Activated T-cell treated with anti-CD3 and anti-CD28 coated beads, Interleukin-2, amount 50 U/mL, for 1 hour (primary cell): ENCODE data around the gene RTCB.

Experiments used
- DNase-seq: peaks from one replicate; pipeline ENCODE4 v3.0.0-alpha.2; 2020

RTCB gene

GRCh38 chr22:32411829-32412592 is at the start of gene RTCB:
TSS of gene RTCB (minus strand) at chr22:32412247. CDS start at chr22:32412156, 91 bp downstream.
- DNase-seq = peak; percentile 93

GRCh38 chr22:32457031-32457430 is 45.0 kb upstream of the RTCB start:
- no peak for DNase-seq

GRCh38 chr22:32448980-32449379 is 36.9 kb upstream of the RTCB start:
- no peak for DNase-seq

GRCh38 chr22:32446321-32446720 is 34.3 kb upstream of the RTCB start:
- no peak for DNase-seq

- peak; percentile 18 for DNase-seq
Observed at GRCh38 chr22:32444068-32444467, 32.0 kb upstream of the RTCB start.

GRCh38 chr22:32430352-32430751 is 18.3 kb upstream of the RTCB start:
- DNase-seq = no peak

- DNase-seq = no peak
Observed at GRCh38 chr22:32426881-32427280, 14.8 kb upstream of the RTCB start.

- no peak for DNase-seq
Observed at GRCh38 chr22:32423664-32424063, 11.6 kb upstream of the RTCB start.

- no peak for DNase-seq
Observed at GRCh38 chr22:32422062-32422461, 10.0 kb upstream of the RTCB start.

GRCh38 chr22:32421484-32421883 is 9.4 kb upstream of the RTCB start:
- DNase-seq = no peak

GRCh38 chr22:32417906-32418305 is 5.9 kb upstream of the RTCB start:
- no peak for DNase-seq

- DNase-seq = no peak
Observed at GRCh38 chr22:32416556-32417085, 4.6 kb upstream of the RTCB start.

- DNase-seq = no peak
Observed at GRCh38 chr22:32414191-32414590, 2.1 kb upstream of the RTCB start.

- no peak for DNase-seq
Observed at GRCh38 chr22:32413719-32414118, 1.7 kb upstream of the RTCB start.

- no peak for DNase-seq
Observed at GRCh38 chr22:32411402-32411801, 645 bp downstream of the RTCB start.

- DNase-seq = no peak
Observed at GRCh38 chr22:32410459-32410858, 1.6 kb downstream of the RTCB start.

GRCh38 chr22:32409977-32410376 is 2.1 kb downstream of the RTCB start:
- DNase-seq = no peak

- no peak for DNase-seq
Observed at GRCh38 chr22:32407936-32408335, 4.1 kb downstream of the RTCB start.

- no peak for DNase-seq
Observed at GRCh38 chr22:32407312-32407711, 4.7 kb downstream of the RTCB start.

GRCh38 chr22:32404021-32404420 is 8.0 kb downstream of the RTCB start:
- DNase-seq = no peak

GRCh38 chr22:32401486-32401885 is 10.6 kb downstream of the RTCB start:
- DNase-seq = no peak

- no peak for DNase-seq
Observed at GRCh38 chr22:32396746-32397145, 15.3 kb downstream of the RTCB start.

- no peak for DNase-seq
Observed at GRCh38 chr22:32396255-32396654, 15.8 kb downstream of the RTCB start.

- DNase-seq = no peak
Observed at GRCh38 chr22:32395107-32395506, 16.9 kb downstream of the RTCB start.

- DNase-seq = no peak
Observed at GRCh38 chr22:32389685-32390084, 22.4 kb downstream of the RTCB start.
